K562 (cell line): ENCODE measurements around the gene BRCA1. TPM values are rescaled to one million over a fixed set of nuclear protein-coding genes. Genes with fewer than 3 reads are reported as not detected.

Experiments used
- ATF7 ChIP-seq: fragments of 450-650 bp; IDR thresholded peaks from 2 replicates; pipeline ENCODE4 v1.7.1; 2014; ENCODE audit warnings: mild to moderate bottlenecking, moderate library complexity
- CHD4 ChIP-seq: fragments of 200-600 bp; sonication (generic); IDR thresholded peaks from 3 replicates; pipeline ENCODE4 v1.6.1; 2012; ENCODE audit warnings: low read depth, mild to moderate bottlenecking, mixed read lengths, low read length, inconsistent platforms; ENCODE audit not compliant: insufficient read depth, insufficient replicate concordance, poor library complexity, severe bottlenecking
- CXXC5 ChIP-seq: fragments of 250-450 bp; sonication (Bioruptor Pico); IDR thresholded peaks from 2 replicates; pipeline ENCODE4 v1.8.0; 2022; ENCODE audit warnings: inconsistent platforms, mild to moderate bottlenecking, moderate library complexity
- E4F1 ChIP-seq: fragments of 250-450 bp; sonication (Bioruptor Pico); IDR thresholded peaks from 2 replicates; pipeline ENCODE4 v1.5.0; 2021; ENCODE audit warnings: mild to moderate bottlenecking, borderline replicate concordance
- GABPB1 ChIP-seq: sonication (generic); formaldehyde crosslinking; IDR thresholded peaks from 2 replicates; pipeline ENCODE4 v1.8.0; 2022; ENCODE audit warnings: mild to moderate bottlenecking, missing genetic modification reagents
- HLTF ChIP-seq: fragments of 450-650 bp; IDR thresholded peaks from 2 replicates; pipeline ENCODE4 v1.6.1; 2016
- KLF16 ChIP-seq: IDR thresholded peaks from 2 replicates; pipeline ENCODE4 v1.6.1; 2016; ENCODE audit warnings: antibody characterized with exemption
- MYNN ChIP-seq, 2 experiments: sonication (generic); formaldehyde crosslinking in 1 of 2; IDR thresholded peaks; 2 replicates each; pipeline versions ENCODE4 v1.5.0 to v1.6.1; 2016 to 2020; ENCODE audit warnings: antibody characterized with exemption in 1 of 2, missing genetic modification reagents in 1 of 2
- NFIC ChIP-seq: fragments of 450-650 bp; IDR thresholded peaks from 2 replicates; pipeline ENCODE4 v1.6.1; 2017; ENCODE audit warnings: mild to moderate bottlenecking, inconsistent platforms
- NFIX ChIP-seq: fragments of 250-450 bp; sonication (Bioruptor Pico); IDR thresholded peaks from 2 replicates; pipeline ENCODE4 v1.4.0; 2020; ENCODE audit warnings: low read depth, mild to moderate bottlenecking, moderate library complexity
- NR4A1 ChIP-seq, 2 experiments: fragments of 250-450 bp in 1 of 2; fragments of 450-650 bp in 1 of 2; sonication (Bioruptor Pico) in 1 of 2; IDR thresholded peaks; 2 replicates each; pipeline versions ENCODE4 v1.4.0 to v1.6.1; 2016 to 2020; ENCODE audit warnings: mild to moderate bottlenecking in 2 of 2, missing compliant biosample characterization in 1 of 2, missing genetic modification characterization in 1 of 2, moderate library complexity in 1 of 2
- NRF1 ChIP-seq, 2 experiments: fragments of 450-650 bp; IDR thresholded peaks in 1 of 2; conservative IDR thresholded peaks in 1 of 2; 2 replicates each; pipeline ENCODE4 v1.6.1; 2014; ENCODE audit warnings: mild to moderate bottlenecking in 2 of 2
- PHTF2 ChIP-seq: fragments of 250-450 bp; sonication (Bioruptor Pico); IDR thresholded peaks from 2 replicates; pipeline ENCODE4 v1.5.0; 2021; ENCODE audit warnings: mild to moderate bottlenecking
- PURB ChIP-seq: sonication (generic); formaldehyde crosslinking; IDR thresholded peaks from 2 replicates; pipeline ENCODE4 v1.9.0; 2021; ENCODE audit warnings: low read depth, mild to moderate bottlenecking, missing genetic modification reagents
- SIX5 ChIP-seq, 2 experiments: IDR thresholded peaks; 2 replicates each; pipeline ENCODE4 v1.6.1; 2011; ENCODE audit warnings: low read length in 2 of 2, borderline replicate concordance in 1 of 2, low read depth in 1 of 2, mild to moderate bottlenecking in 1 of 2, moderate library complexity in 1 of 2; ENCODE audit not compliant: insufficient read depth in 1 of 2
- SRF ChIP-seq, 2 experiments: fragments of 250-450, 450-650 bp in 1 of 2; sonication (Bioruptor Pico) in 1 of 2; sonication (generic) in 1 of 2; formaldehyde crosslinking; IDR thresholded peaks; 2 replicates each; pipeline versions ENCODE4 v1.5.0 to v1.5.1; 2020 to 2022; ENCODE audit warnings: mild to moderate bottlenecking in 1 of 2, missing genetic modification reagents in 1 of 2
- SRSF3 ChIP-seq: fragments of 200-400 bp; formaldehyde crosslinking; IDR thresholded peaks from 2 replicates; pipeline ENCODE4 v1.6.1; 2016; ENCODE audit warnings: mild to moderate bottlenecking, low read length, moderate library complexity; ENCODE audit not compliant: insufficient read depth
- STAT5A ChIP-seq: IDR thresholded peaks from 2 replicates; pipeline ENCODE4 v1.6.1; 2012; ENCODE audit warnings: low read length, inconsistent platforms, borderline replicate concordance
- THAP7 ChIP-seq: fragments of 250-450 bp; sonication (Bioruptor Pico); IDR thresholded peaks from 2 replicates; pipeline ENCODE4 v1.5.0; 2021
- ZNF212 ChIP-seq: fragments of 450-650 bp; formaldehyde crosslinking; IDR thresholded peaks from 2 replicates; pipeline ENCODE4 v1.4.0; 2020; ENCODE audit warnings: mild to moderate bottlenecking
- ZNF639 ChIP-seq, 2 experiments: fragments of 200-800 bp in 1 of 2; sonication (Bioruptor generic) in 1 of 2; sonication (generic) in 1 of 2; formaldehyde crosslinking in 1 of 2; IDR thresholded peaks in 1 of 2; conservative IDR thresholded peaks in 1 of 2; 2 replicates each; pipeline versions ENCODE4 v1.5.0 to v1.6.1; 2016 to 2020; ENCODE audit warnings: missing compliant biosample characterization in 1 of 2, missing genetic modification characterization in 1 of 2, missing genetic modification reagents in 1 of 2
- ZNF644 ChIP-seq: fragments of 200-800 bp; sonication (Bioruptor generic); IDR thresholded peaks from 2 replicates; pipeline ENCODE4 v1.6.1; 2016; ENCODE audit warnings: low read depth, missing genetic modification characterization, missing compliant biosample characterization
- polyA plus RNA-seq, 8 experiments: library from polyadenylated mRNA; depleted of rRNA in 4 of 8; stranded (reverse) in 5 of 8; unstranded in 3 of 8; fragments of >200 nt; fragmentation: Nextera tagmentation in 2 of 8; fragmentation: Illumina TruSeq in 1 of 8; extraction: Ambion mirVana in 2 of 8; extraction: Trizol in 1 of 8; gene quantifications; 2 replicates each; pipeline versions ENCODE4 v1.2.1 to v1.2.3, GENCODE V29; 2011 to 2014; ENCODE audit warnings: inconsistent platforms in 1 of 8, missing spikeins in 1 of 8
- total RNA-seq, 7 experiments: library from RNA; depleted of rRNA in 6 of 7; stranded (reverse); fragments of >200 nt in 6 of 7; fragmentation: Illumina TruSeq in 2 of 7; extraction: Trizol in 2 of 7; gene quantifications; 2 replicates each; pipeline versions ENCODE4 v1.2.1 to v1.2.3, GENCODE V29; 2011 to 2021; ENCODE audit warnings: low replicate concordance in 1 of 7

Gene BRCA1
- total and polyA plus RNA-seq, 9 of the 15 experiments (the other 6 are each of a cell fraction or from before 2014, with no cell fraction given): 25.9 to 95.3 (median 62.3) TPM

GRCh38 chr17:43010667-43011308, 114.4 kb downstream of the BRCA1 start (continued):
- no peak for TF ChIP-seq E4F1 (CRISPR knock-in tag)
- TF ChIP-seq PURB: no peak
- TF ChIP-seq THAP7 (CRISPR knock-in tag): no peak
- 0 out of 2 replicates have a peak, but pooled peaks have one; percentile 2 for TF ChIP-seq NFIX (CRISPR knock-in tag)
- 0 out of 2 replicates have a peak, but pooled peaks have one; percentile 12 for TF ChIP-seq CXXC5 (CRISPR knock-in tag)
- no peak for TF ChIP-seq HLTF
- TF ChIP-seq NRF1 (conservative IDR thresholded peaks at IDR 0.05 in 1 of 2, IDR thresholded peaks at IDR 0.05 in 1 of 2): no peak
- no peak for TF ChIP-seq ZNF644 (tag)
- no peak for TF ChIP-seq CHD4
- no peak for TF ChIP-seq SRSF3
- no peak for TF ChIP-seq SRF (CRISPR knock-in tag; IDR thresholded peaks at IDR 0.05)
- TF ChIP-seq GABPB1 (CRISPR knock-in tag): no peak
- TF ChIP-seq NR4A1 (CRISPR knock-in tag; IDR thresholded peaks at IDR 0.05): no peak
- TF ChIP-seq NR4A1 (tag; IDR thresholded peaks at IDR 0.05): no peak
- no peak for TF ChIP-seq ZNF212
- TF ChIP-seq ATF7: peak; percentile 31; the same call in 1 of the 2 replicates
- no peak for TF ChIP-seq SIX5 (IDR thresholded peaks at IDR 0.05; ENCODE audit: borderline replicate concordance in 1 of 2, insufficient read depth in 1 of 2, low read depth in 1 of 2, low read length in 2 of 2)
- peak; percentile 50 for TF ChIP-seq NFIC
- no peak for TF ChIP-seq STAT5A
- no peak for TF ChIP-seq MYNN (IDR thresholded peaks at IDR 0.05)
- TF ChIP-seq MYNN (CRISPR knock-in tag; IDR thresholded peaks at IDR 0.05): no peak
- TF ChIP-seq KLF16: no peak
- TF ChIP-seq PHTF2 (CRISPR knock-in tag): no peak
- TF ChIP-seq ZNF639 (CRISPR knock-in tag; conservative IDR thresholded peaks at IDR 0.05 in 1 of 2, IDR thresholded peaks at IDR 0.05 in 1 of 2): no peak
